Keratinocyte (primary cell): ENCODE results near the gene RBM4B. TPM values are rescaled to one million over a fixed set of nuclear protein-coding genes. Genes with fewer than 3 reads are reported as not detected.

Experiments used
- DNase-seq: peaks from one replicate; pipeline ENCODE4 v3.0.0-alpha.2; 2011; ENCODE audit warnings: low read depth, missing footprints, low spot score
- FAIRE-seq: peaks from 2 replicates; lab custom pipeline; 2011; peaks lifted over from hg19 to GRCh38; lab: Jason Lieb, UNC
- H2AFZ ChIP-seq: 2 replicates; pipeline ENCODE4 v1.6.0; 2012; ENCODE audit warnings: low read length, control low read depth, inconsistent platforms; ENCODE audit not compliant: control insufficient read depth
- H3K27ac ChIP-seq: 2 replicates; pipeline ENCODE4 v1.5.1; 2011; ENCODE audit warnings: low read length; ENCODE audit not compliant: control insufficient read depth, insufficient read depth
- H3K27me3 ChIP-seq: 3 replicates; pipeline ENCODE4 v1.6.0; 2011; ENCODE audit warnings: low read length; ENCODE audit not compliant: control insufficient read depth, insufficient read depth; ENCODE audit errors: extremely low read depth
- H3K36me3 ChIP-seq, 2 experiments: 2 replicates in 1 of 2; 3 replicates in 1 of 2; pipeline ENCODE4 v1.5.1; 2011; ENCODE audit warnings: low read length in 2 of 2, mild to moderate bottlenecking in 1 of 2; ENCODE audit not compliant: control insufficient read depth in 2 of 2, insufficient read depth in 2 of 2; ENCODE audit errors: extremely low read depth in 1 of 2
- H3K4me1 ChIP-seq: 3 replicates; pipeline ENCODE4 v1.5.1; 2011; ENCODE audit warnings: low read length; ENCODE audit not compliant: control insufficient read depth, insufficient read depth; ENCODE audit errors: extremely low read depth
- H3K4me2 ChIP-seq: 3 replicates; pipeline ENCODE4 v1.6.0; 2011; ENCODE audit warnings: low read depth, low read length; ENCODE audit not compliant: control insufficient read depth, insufficient read depth; ENCODE audit errors: extremely low read depth
- H3K4me3 ChIP-seq, 3 experiments: fragments of 200-600 bp in 1 of 3; sonication (generic) in 1 of 3; 2 replicates in 2 of 3; 3 replicates in 1 of 3; pipeline ENCODE4 v1.5.1; 2011 to 2016; ENCODE audit warnings: low read length in 3 of 3, mild to moderate bottlenecking in 3 of 3, control low read depth in 2 of 3, inconsistent platforms in 1 of 3, low read depth in 1 of 3, mixed read lengths in 1 of 3, mixed run types in 1 of 3, moderate library complexity in 1 of 3; ENCODE audit not compliant: control insufficient read depth in 2 of 3, insufficient read depth in 2 of 3; ENCODE audit errors: extremely low read depth in 1 of 3
- H3K79me2 ChIP-seq: 2 replicates; pipeline ENCODE4 v1.6.0; 2012; ENCODE audit warnings: low read length; ENCODE audit not compliant: control insufficient read depth, insufficient read depth
- H3K9ac ChIP-seq: 3 replicates; pipeline ENCODE4 v1.6.0; 2011; ENCODE audit warnings: low read length; ENCODE audit not compliant: control insufficient read depth, insufficient read depth; ENCODE audit errors: extremely low read depth
- H3K9me1 ChIP-seq: 3 replicates; pipeline ENCODE4 v1.6.0; 2011; ENCODE audit warnings: low read length; ENCODE audit not compliant: control insufficient read depth, insufficient read depth; ENCODE audit errors: extremely low read depth
- H3K9me3 ChIP-seq: 2 replicates; pipeline ENCODE4 v1.5.1; 2012; ENCODE audit warnings: low read depth, low read length; ENCODE audit not compliant: control insufficient read depth
- H4K20me1 ChIP-seq: 3 replicates; pipeline ENCODE4 v1.6.0; 2011; ENCODE audit warnings: low read length; ENCODE audit not compliant: control insufficient read depth, insufficient read depth; ENCODE audit errors: extremely low read depth
- CTCF ChIP-seq, 3 experiments: IDR thresholded peaks in 1 of 3; conservative IDR thresholded peaks in 1 of 3; optimal IDR thresholded peaks in 1 of 3; 2 replicates in 2 of 3; 3 replicates in 1 of 3; pipeline versions ENCODE3 to v1.5.1; 2011; ENCODE audit warnings: low read length in 3 of 3, mild to moderate bottlenecking in 3 of 3, moderate library complexity in 2 of 3, control low read depth in 1 of 3, inconsistent platforms in 1 of 3; ENCODE audit not compliant: insufficient read depth in 2 of 3; ENCODE audit errors: extremely low read depth in 1 of 3
- EZH2 ChIP-seq: IDR thresholded peaks from one replicate; pipeline ENCODE4 v1.6.1; 2012; ENCODE audit warnings: inconsistent platforms, mild to moderate bottlenecking, low read length, moderate library complexity
- dilution Hi-C: fragments of 300-500 bp; cut with MboI; formaldehyde crosslinking; loops from one replicate; pipeline ENCODE4 v1.7.0; 2020; ENCODE audit warnings: low sequenced_read_pairs; ENCODE audit not compliant: extremely low pct_ligation_motif_present
- polyA plus RNA-seq, 5 experiments: library from polyadenylated mRNA; depleted of rRNA in 3 of 5; stranded (reverse) in 3 of 5; stranded (forward) in 1 of 5; unstranded in 1 of 5; fragments of >200 nt; gene quantifications; 1 replicate in 1 of 5; 2 replicates in 3 of 5; 3 replicates in 1 of 5; pipeline versions ENCODE4 v1.2.1 to v1.2.3, GENCODE V29; 2011 to 2012; ENCODE audit warnings: missing spikeins in 2 of 5, low read depth in 1 of 5, low replicate concordance in 1 of 5

The RBM4B gene
- polyA plus RNA-seq, 1 donor (not counting 4 experiments of a cell fraction or from before 2014, with no cell fraction given): 20.9 TPM

- H3K36me3 ChIP-seq: peaks cover 25 to 28% of the 10 kb centered on the region in 2 experiments
- H2AFZ ChIP-seq: no peak overlapping the region
- no peak for FAIRE-seq
- H3K9ac ChIP-seq: no peak overlapping the region
- H3K4me2 ChIP-seq: no peak overlapping the region
- no peaks in the 10 kb centered on the region for H3K79me2 ChIP-seq
- H4K20me1 ChIP-seq: no peaks in the 10 kb centered on the region
- TF ChIP-seq CTCF (optimal IDR thresholded peaks at IDR 0.05 in 1 of 3, IDR thresholded peaks at IDR 0.05 in 1 of 3, conservative IDR thresholded peaks at IDR 0.05 in 1 of 3; ENCODE audit: extremely low read depth in 1 of 3, insufficient read depth in 2 of 3, low read length in 3 of 3) (no peak), EZH2 (no peak)
- H3K4me1 ChIP-seq: peaks cover 10% of the 10 kb centered on the region
- DNase-seq: no peak
- no peaks in the 10 kb centered on the region for H3K9me3 ChIP-seq
- no peaks in the 10 kb centered on the region for H3K27me3 ChIP-seq
- no peaks in the 10 kb centered on the region for H3K9me1 ChIP-seq
- H3K4me3 ChIP-seq: no peak overlapping the region
- no peak overlapping the region for H3K27ac ChIP-seq
- dilution Hi-C loops: loop anchor here (25.0 kb wide), 1 partner anchor 93 kb away; no protein-coding TSS in a partner anchor
Observed at GRCh38 chr11:66694056-66694410, 16.3 kb upstream of the RBM4B start.

DNA sequence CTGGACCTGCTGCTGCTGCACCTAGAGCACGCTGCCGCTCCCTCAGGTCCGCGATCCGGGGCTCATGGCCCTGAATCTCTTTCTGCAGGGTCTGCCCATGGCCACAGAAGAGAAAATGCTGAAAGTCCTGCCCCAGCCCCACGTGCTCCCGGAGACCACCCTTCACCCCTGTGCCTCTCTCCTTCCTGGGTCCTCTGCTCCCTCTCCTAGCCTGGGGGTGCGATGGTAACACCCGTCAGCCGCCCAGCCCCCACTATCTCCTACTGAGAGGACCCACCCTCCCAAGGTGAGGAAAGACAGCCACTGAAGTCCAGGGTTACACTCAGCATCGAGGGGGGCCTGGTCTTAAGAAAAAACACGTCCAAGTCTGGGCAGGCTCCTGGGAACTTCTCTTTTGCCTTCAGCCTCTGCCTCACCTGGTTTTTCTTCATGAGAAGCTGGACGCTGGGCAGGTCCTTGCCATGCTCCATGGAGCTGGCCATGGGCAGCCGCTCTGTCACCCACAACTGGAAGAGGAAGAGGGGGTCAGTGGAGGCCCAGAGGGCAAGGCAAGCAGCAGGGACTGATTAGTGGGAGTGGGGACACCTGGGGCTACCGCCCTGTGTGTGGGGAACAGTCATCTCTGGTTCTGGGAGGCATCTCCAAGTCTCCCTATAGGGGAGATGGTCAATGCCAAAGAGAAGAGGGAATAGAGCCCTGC lies 15.8 kb upstream of the RBM4B start:
- H3K9me3 ChIP-seq: no peaks in the 10 kb centered on the region
- FAIRE-seq: no peak
- H3K9me1 ChIP-seq: no peaks in the 10 kb centered on the region
- no peak for DNase-seq
- no peak overlapping the region for H2AFZ ChIP-seq
- no peaks in the 10 kb centered on the region for H3K79me2 ChIP-seq
- no peak overlapping the region for H3K27ac ChIP-seq
- dilution Hi-C loops: loop anchor here (25.0 kb wide), 1 partner anchor 94 kb away; no protein-coding TSS in a partner anchor
- no peak for TF ChIP-seq EZH2
- no peak overlapping the region for H3K4me3 ChIP-seq
- no peak overlapping the region for H3K4me2 ChIP-seq
- H3K36me3 ChIP-seq: peaks cover 23 to 25% of the 10 kb centered on the region in 2 experiments
- H3K9ac ChIP-seq: no peak overlapping the region
- no peaks in the 10 kb centered on the region for H4K20me1 ChIP-seq
- H3K4me1 ChIP-seq: peaks cover 10% of the 10 kb centered on the region
- H3K27me3 ChIP-seq: no peaks in the 10 kb centered on the region
